GM19023 (cell line): Measurements from ENCODE around the gene FKBP10.
A peak's percentile ranks its signal among the peaks of the same experiment; 100 is the strongest.
"Not testable (repeated sequence)": the region's sequence is repeated elsewhere in the genome, so short reads cannot be mapped to it uniquely, and the experiment has no call there.

Experiments used
- ATAC-seq: cut with Tn5 transposase; IDR thresholded peaks from one replicate; pipeline ENCODE4 v1.9.1; 2021; ENCODE audit warnings: mild to moderate bottlenecking, moderate library complexity; ENCODE audit not compliant: unreplicated experiment

FKBP10 gene

DNA sequence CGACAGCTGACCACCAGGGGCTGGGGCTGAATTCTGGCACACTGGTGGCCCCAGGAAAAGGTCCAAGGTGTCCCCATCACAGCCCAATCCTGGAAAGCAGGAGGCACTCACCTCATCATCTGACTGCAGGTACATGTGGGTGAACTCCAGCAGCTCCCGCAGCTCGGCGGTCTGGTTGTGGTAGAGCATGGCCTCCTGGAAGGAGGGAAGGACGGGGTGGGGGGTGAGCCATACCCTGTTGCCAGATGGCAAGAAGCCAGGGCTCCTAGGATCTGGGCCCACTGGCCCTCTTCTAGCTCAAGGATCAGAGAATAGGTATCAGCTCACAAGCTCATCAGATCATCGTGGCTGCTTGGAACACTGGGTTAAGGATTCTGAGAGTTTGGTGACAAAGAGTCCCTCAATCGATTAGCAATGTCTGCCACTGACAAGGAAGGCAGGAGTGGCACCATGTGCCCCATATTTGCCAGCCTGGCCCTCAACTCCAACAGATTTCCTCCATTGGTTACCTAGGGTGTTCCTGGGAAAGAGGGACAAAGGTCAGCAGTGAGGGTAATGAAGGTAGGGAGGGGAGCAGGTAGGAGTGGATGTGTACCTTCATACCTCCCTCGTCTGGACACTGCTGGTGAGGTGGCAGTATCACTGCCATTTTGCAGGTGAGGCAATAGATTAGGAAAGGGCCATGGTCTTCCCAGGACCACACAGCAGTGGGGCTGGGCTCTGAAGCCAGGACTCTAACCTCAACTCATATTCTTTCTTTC lies 5.9 kb upstream of the FKBP10 start:
- no peak for ATAC-seq

DNA sequence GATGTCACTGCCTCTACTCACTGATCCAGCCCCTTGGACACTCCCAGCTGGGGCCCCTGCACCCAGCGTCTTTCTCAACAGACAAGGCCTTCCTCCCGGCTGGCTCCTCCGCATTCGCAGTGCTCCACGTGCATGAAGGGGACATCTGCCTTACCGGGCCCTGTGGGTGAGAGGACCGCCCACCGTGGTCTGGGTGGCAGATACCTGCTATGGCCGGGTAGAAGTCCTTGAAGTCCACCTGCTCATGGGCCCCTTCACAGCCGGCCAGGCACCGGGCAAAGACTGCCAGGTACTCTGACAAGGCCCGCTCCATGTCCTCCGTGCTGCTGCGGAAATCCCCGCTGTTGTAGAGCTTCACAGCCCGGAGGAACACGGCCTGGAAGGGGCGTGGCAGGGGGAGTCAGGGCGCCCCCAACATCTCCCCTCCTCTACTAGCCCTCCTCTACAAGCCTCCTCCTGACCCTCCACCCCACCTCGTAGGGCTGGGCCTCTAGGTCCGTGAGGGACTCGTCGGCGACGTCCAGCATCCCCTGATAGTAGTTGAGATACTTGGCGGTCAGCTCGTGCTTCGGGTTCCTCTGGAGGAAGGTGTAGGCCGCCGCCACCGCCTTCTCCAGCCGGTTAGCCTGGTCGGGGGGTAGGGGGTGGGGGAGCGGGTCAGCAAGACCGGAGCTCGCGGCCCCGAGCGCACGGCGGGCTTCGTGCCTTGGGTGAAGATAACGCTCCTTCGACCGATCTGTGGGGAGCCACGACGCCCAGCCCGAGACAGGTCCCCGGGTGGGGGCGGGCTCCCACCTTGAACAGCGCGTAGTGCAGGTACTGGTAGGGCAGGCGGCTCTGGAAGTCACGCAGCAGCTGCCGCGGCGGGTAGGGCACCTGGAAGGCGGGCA lies 1.9 kb upstream of the FKBP10 start:
- ATAC-seq: no peak

DNA sequence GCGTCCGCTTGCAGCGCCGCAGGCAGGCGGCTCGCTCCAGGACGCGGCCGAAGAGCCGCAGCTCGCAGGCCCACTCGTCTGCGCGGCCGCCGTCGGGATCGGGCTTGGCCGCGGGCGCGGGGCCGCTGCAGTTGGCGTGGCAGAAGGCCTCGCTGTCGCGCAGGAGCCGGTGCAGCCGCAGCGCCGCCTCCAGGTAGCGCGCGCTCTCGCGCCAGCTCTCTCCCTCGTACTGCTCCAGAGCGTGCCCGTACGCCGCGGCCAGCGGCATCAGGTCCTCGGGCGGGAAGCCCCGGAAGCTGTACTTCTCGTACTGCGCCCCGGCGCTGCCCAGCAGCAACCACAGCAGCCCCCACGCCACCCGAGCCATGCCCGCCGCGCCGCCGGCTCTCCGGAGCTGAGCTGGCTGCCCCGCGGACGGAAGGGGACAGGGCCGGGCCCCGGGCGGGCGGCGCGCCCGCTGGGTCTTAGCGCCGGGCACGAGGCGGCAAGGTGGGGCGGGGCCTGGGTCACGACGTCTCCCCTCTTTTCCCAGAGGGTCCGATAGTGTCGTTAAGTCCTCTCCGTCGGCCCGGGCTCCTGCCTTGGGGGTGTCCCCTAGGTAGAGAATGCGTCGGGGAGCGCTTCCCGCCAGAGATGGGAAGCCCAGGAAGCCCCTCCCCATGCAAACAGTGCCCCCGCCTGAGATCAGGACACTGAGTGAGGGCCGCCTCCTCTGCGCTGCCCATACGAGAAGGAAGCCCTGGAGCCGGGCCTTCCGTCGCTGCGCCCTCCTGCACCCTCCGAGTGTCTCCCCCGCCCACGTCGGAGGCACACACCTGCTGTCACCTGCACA lies 1.0 kb upstream of the FKBP10 start, which contains the start of gene P3H4:
P3H4 (minus strand) TSS at position 401 of the 832 bp plus-strand sequence; CDS start at position 367, 34 bp downstream.
- no peak for ATAC-seq

DNA sequence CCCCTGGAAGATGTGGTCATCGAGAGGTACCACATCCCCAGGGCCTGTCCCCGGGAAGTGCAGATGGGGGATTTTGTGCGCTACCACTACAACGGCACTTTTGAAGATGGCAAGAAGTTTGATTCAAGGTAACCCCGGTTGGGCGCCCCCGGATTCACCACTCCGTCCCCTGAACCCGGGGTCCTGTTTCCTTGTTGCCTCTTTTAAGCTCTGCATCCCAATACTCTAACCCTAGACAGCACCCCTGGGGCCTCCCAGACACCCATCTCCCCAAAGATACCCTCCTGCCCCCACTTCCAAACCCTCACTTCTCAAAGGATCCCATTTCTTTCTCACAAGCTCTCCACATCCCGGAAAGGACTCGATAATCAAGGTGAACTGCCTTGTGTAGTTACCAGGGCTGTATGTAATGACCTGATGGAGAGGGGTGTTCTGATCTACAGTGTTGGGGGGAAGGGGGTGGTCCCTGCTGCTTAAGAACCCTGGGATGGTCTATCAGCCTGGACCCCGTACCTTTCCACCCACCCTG lies 412 bp downstream of the FKBP10 start:
- ATAC-seq: no peak

DNA sequence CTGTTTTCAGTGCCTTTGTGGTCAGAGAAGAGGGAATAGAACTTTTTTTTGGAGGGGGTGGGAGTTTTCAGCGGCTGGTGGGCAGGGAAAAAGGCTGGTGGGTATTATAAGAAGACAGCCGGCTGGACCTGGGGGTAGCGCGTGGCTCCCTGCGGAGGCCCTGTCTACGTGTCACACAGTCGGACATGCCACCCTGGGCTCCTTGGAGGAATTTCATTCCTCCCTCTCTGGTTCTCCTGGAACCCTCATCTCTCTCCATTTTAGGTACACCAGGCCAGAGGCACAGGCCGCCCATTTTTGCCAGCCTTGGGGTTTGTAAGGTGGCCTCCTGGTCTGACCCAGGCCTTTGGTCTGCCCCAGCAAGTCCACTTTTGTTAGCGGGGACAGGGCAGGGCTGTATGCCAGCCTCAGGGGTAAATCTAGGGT lies 908 bp downstream of the FKBP10 start:
- no peak for ATAC-seq

DNA sequence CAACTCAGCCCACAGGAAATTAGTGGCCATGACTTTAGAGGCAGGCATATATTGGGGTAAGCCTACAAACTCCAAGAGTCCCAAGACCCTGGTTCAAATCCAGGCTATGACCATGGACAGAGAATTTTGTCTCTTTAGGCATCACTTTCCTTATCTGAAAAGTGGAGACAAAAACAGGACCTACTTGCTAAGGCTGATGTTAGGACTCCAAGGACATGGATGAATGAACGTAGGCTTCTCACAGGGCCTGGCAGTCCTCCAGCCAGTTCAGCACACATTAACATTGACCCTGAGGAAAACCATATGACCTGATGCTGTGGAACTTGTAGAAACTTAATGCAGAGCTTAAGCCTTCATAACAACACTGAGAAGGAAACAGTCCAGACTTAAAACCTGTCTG lies 1.4 kb downstream of the FKBP10 start:
- no peak for ATAC-seq

DNA sequence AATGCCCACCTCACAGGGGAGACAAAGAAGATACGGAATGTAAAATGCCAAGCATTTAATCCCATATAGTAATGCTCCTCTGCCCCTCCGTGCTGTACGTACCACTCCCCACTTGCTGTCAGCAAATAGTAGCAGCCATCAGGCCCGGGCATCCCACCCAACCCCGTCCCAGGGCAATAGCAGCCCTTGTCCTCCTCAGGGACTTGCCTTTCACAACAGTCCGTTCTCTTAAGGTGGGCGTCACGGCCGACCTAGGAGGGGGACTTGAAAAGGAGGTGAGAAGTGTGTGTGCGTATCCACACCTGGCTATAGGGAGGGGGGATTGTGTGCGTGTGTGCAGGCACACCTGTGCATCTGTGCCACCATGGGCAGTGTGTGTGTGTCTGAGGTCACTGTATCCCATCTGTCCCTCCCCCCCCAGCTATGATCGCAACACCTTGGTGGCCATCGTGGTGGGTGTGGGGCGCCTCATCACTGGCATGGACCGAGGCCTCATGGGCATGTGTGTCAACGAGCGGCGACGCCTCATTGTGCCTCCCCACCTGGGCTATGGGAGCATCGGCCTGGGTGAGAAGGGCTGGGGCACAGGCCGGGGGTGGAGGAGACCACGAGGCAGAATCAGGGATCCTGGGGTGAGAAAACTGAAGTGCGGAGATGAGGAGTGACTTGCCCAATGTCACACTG lies 4.0 kb downstream of the FKBP10 start:
- ATAC-seq: no peak

DNA sequence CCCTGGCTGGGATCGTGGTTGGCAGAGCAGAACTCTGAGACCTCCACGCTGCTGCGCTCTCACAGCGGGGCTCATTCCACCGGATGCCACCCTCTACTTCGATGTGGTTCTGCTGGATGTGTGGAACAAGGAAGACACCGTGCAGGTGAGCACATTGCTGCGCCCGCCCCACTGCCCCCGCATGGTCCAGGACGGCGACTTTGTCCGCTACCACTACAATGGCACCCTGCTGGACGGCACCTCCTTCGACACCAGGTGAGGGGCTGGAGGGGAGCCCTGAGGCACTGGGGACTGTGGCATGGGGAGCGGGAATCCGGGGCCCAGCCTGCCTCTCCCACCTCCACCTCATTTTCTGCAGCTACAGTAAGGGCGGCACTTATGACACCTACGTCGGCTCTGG lies 5.2 kb downstream of the FKBP10 start:
- no peak for ATAC-seq

DNA sequence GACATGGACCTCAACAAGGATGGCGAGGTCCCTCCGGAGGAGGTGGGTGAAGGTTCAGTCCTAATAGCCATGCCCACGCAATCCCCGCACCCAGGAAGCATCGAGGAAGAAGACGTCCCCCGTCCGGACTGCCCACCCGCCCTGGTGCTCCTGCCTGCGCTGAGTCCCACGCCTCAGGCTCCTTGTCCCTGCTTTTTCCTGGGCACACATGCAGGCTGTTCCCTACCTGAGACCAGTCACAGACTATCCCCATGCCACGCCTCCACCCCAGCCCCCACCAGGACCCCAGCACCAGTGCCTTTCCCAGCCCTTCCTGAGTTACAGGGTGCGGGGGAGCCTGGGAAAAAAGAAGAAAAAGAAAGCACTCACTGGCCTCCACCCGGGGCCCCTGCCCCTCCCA lies 9.0 kb downstream of the FKBP10 start:
- ATAC-seq: no peak

DNA sequence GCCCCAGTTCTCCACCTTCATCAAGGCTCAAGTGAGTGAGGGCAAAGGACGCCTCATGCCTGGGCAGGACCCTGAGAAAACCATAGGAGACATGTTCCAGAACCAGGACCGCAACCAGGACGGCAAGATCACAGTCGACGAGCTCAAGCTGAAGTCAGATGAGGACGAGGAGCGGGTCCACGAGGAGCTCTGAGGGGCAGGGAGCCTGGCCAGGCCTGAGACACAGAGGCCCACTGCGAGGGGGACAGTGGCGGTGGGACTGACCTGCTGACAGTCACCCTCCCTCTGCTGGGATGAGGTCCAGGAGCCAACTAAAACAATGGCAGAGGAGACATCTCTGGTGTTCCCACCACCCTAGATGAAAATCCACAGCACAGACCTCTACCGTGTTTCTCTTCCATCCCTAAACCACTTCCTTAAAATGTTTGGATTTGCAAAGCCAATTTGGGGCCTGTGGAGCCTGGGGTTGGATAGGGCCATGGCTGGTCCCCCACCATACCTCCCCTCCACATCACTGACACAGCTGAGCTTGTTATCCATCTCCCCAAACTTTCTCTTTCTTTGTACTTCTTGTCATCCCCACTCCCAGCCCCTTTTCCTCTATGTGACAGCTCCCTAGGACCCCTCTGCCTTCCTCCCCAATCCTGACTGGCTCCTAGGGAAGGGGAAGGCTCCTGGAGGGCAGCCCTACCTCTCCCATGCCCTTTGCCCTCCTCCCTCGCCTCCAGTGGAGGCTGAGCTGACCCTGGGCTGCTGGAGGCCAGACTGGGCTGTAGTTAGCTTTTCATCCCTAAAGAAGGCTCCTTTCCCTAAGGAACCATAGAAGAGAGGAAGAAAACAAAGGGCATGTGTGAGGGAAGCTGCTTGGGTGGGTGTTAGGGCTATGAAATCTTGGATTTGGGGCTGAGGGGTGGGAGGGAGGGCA lies 9.7 kb downstream of the FKBP10 start:
- ATAC-seq: no peak

DNA sequence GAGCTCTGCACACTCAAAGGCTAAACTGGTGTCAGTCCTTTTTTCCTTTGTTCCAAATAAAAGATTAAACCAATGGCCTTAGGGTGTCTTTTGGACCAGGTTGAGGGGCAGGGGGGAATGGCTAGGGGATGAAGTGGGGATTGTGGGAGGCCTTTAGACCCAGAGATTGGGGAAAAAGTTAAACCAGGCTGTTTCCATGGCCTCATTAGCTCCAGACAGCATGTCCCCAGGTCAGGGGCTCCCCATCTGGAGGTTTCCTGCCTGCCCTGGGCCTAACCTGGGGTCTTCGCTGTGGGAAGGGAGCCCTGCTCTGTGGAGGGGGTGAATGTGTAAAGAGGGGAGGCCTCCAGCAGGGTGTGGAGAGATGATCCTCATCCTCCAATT lies 10.3 kb downstream of the FKBP10 start:
- ATAC-seq: no peak

DNA sequence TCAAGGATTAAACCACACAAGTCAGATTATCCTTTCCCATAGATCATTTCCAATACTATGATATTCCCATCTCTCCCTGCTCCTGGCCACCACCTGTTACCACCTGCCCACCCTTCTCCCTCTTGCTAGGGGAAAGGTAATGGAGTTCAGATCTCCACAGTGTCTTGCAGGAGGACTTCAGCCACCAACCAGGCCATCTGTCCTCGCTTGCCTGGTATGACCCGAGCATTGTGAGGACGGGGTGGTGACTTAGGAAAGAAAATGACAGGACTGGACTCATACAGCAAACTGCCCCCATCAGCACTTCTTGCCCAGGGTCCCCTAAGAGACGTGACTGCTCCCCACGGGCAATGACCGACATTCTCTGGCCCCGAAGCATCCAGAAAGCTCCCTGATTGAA lies 10.8 kb downstream of the FKBP10 start:
- ATAC-seq: no peak

DNA sequence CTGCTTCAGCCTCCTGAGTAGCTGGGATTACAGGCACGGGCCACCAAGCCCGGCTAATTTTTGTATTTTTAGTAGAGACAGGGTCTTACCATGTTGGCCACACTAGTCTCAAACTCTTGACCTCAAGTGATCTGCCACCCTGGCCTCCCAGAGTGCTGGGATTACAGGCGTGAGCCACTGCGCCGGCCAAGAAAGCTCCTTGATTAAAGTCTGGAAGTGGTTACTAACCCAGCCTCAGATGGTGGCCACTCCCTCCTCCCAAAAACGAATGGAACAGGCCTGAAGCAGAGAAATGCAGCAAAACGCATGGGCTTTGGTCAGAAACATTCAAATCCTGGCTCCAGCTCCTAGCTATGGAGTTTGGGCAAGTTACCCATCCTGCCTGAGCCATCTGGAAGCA lies 11.3 kb downstream of the FKBP10 start:
- ATAC-seq: no peak

DNA sequence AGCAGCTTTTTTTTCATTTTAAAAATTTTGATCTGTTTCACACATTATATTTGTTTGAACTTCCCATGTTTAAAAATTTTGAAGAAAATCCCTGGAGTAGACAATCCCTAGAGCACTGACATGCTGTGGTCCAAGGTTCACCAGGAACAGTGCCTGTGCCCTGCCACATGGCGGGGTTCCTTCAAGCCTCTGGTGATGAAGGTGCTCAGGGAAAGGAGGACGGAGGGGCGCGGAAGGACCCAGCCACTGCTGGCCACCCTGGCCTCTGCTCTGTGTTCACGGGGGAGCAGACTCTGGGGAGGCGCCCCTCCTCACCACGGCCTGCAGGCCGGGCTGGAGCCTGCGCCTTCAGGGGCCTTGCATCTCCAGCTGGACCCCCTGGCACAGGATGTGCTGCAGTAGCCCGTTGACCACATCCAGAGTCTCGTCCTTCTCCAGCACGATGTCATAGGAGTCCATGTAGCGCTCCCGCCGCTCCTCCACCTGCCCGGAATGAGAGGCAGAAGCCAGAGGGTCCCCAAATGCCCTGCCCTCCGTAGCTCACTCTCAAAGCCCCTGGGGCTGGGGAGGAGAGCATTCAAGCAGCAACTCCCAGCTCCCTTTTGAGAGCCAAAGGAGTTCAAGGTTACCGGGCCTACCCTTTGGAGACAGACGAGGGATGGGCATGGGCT lies 12.5 kb downstream of the FKBP10 start:
- no peak for ATAC-seq

DNA sequence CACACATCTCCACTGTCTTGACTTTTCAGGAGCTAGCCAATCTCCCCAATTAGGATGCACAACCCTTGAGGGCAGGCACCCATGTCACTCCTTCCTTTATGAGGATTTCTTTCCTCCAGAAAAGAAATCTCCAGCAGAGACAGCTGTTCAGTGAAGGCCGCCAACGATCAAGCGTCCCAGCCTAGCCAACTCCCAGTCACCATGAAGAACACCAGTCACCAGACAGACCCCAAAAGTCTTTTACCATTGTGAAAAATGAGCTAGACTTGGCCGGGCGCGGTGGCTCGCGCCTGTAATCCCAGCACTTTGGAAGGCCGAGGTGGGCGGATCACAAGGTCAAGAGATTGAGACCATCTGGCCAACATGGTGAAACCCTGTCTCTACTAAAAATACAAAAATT lies 17.2 kb downstream of the FKBP10 start:
- ATAC-seq: not testable (repeated sequence)

DNA sequence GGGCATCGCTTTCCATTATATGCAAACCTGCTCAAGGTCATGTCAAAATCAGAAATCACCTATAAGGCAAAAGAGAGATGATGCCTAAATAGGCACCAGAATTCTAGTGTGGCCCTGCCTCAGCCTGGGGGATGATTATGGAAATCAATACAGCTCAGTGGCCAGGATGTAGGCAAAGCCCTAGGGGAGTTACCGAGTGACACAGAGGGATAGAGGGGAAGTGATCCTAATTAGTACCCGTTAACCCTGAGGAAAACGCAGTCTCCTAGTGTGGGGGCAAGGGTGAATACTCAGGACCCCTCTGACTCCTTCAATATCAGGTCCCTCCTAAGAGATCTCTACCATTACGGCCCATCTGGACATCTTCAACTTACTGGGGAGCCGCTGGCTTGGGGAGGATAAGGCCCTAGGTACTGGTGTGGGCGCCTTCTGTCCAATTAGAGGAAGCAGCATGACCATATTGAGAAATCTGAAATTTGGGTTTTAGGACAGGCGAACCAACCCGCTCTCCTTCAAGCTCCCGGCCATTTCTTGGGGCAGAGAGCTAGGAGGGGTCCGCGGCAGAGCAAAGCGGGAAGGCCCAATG lies 22.5 kb downstream of the FKBP10 start:
- peak; percentile 29 for ATAC-seq

DNA sequence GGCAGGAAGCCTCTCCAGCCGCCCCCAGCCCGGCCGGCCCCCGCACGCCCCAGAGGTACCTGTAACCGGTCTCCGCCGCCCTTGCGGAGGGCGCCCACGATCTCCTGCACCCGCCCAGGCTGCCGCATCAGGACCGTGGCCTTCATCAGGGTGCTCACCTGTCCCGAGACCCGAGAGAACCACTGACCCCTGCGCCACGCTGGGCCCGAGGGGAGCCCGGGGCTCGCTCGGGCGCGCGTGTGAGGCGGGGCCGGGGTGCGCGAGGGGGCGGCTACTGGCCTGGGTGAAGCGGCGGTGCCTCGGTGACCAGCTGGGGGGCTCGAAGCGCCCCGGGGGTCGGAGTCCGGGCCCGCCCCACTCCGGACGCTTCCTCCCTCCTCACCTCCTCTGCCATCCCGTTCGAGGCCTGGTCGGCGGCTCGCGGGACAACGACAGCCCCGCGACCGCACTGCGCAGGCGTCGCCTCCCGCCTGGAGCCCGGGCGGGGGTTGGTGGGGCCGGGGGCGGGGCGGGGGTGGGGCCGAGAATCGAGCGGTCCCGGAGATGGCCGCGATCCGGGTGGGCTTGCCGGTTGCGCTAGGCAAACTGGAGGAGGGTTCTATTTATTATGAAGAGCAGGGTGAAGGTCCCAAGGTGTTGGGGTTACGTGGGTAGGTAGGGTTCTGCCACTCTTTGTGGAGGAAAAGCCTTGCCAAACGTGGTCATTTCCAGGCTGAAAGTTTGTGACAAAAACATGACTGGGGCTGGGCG lies 23.2 kb downstream of the FKBP10 start, which contains the start of gene NT5C3B:
NT5C3B (minus strand) TSS at position 433 of the 750 bp plus-strand sequence; CDS start at position 394, 39 bp downstream.
- ATAC-seq: peak; percentile 64
